HUES6 (cell line): ENCODE measurements around the gene IL4R.
A peak's percentile ranks its signal among the peaks of the same experiment; 100 is the strongest.

Experiments
- H3K27ac ChIP-seq: 2 replicates; pipeline ENCODE4 v1.7.0; 2013; ENCODE audit warnings: low read depth, mild to moderate bottlenecking, low read length, inconsistent platforms
- H3K27me3 ChIP-seq: 2 replicates; pipeline ENCODE4 v1.6.1; 2013; ENCODE audit warnings: low read length; ENCODE audit not compliant: control insufficient read depth, insufficient read depth
- H3K36me3 ChIP-seq: 2 replicates; pipeline ENCODE4 v1.6.1; 2013; ENCODE audit warnings: low read length; ENCODE audit not compliant: control insufficient read depth, insufficient read depth
- H3K4me1 ChIP-seq: 2 replicates; pipeline ENCODE4 v1.6.1; 2013; ENCODE audit warnings: low read length; ENCODE audit not compliant: control insufficient read depth, insufficient read depth
- H3K4me3 ChIP-seq: 2 replicates; pipeline ENCODE4 v1.5.1; 2013; ENCODE audit warnings: low read depth, low read length
- H3K9ac ChIP-seq: one replicate; pipeline ENCODE4 v1.6.1; 2013; ENCODE audit warnings: mild to moderate bottlenecking, low read length
- H3K9me3 ChIP-seq: 2 replicates; pipeline ENCODE4 v1.6.1; 2013; ENCODE audit warnings: low read depth, low read length; ENCODE audit not compliant: control insufficient read depth, insufficient read depth

The IL4R gene

DNA sequence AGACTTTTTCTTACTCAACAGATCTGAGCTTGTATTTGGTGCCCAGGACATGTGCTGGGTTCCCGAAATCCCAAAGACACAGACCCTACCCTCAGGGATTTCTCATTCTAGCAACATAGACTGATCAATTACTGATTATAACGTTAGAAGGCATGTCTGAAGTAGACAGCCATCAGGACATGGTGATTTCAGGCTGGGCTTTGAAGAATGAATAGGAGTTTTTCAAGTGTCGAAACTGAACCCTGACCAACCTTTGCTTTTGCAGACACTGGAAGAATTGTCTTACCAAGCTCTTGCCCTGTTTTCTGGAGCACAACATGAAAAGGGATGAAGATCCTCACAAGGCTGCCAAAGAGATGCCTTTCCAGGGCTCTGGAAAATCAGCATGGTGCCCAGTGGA, 48.2 kb downstream of the IL4R start:
- Histone ChIP-seq H3K36me3 (peaks cover 51% of the 10 kb centered on the region), H3K9me3 (0 out of 2 replicates have a peak, but pooled peaks cover 3% of the 10 kb centered on the region), H3K4me3 (no peak overlapping the region)

DNA sequence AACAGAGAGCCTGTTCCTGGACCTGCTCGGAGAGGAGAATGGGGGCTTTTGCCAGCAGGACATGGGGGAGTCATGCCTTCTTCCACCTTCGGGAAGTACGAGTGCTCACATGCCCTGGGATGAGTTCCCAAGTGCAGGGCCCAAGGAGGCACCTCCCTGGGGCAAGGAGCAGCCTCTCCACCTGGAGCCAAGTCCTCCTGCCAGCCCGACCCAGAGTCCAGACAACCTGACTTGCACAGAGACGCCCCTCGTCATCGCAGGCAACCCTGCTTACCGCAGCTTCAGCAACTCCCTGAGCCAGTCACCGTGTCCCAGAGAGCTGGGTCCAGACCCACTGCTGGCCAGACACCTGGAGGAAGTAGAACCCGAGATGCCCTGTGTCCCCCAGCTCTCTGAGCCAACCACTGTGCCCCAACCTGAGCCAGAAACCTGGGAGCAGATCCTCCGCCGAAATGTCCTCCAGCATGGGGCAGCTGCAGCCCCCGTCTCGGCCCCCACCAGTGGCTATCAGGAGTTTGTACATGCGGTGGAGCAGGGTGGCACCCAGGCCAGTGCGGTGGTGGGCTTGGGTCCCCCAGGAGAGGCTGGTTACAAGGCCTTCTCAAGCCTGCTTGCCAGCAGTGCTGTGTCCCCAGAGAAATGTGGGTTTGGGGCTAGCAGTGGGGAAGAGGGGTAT, 48.9 kb downstream of the IL4R start:
- no peaks in the 10 kb centered on the region for H3K27me3 ChIP-seq
- H3K27ac ChIP-seq = no peak overlapping the region
- H3K36me3 ChIP-seq = peaks cover 50% of the 10 kb centered on the region
- no peak overlapping the region for H3K4me3 ChIP-seq
- H3K4me1 ChIP-seq = peaks cover 8% of the 10 kb centered on the region
- no peak overlapping the region for H3K9ac ChIP-seq
- 0 out of 2 replicates have a peak, but pooled peaks cover 3% of the 10 kb centered on the region for H3K9me3 ChIP-seq

More for the DNA sequence above, 48.2 kb downstream of the IL4R start:
- H3K27me3 ChIP-seq = no peaks in the 10 kb centered on the region
- peaks cover 8% of the 10 kb centered on the region for H3K4me1 ChIP-seq
- no peak overlapping the region for H3K27ac ChIP-seq
- no peak overlapping the region for H3K9ac ChIP-seq

DNA sequence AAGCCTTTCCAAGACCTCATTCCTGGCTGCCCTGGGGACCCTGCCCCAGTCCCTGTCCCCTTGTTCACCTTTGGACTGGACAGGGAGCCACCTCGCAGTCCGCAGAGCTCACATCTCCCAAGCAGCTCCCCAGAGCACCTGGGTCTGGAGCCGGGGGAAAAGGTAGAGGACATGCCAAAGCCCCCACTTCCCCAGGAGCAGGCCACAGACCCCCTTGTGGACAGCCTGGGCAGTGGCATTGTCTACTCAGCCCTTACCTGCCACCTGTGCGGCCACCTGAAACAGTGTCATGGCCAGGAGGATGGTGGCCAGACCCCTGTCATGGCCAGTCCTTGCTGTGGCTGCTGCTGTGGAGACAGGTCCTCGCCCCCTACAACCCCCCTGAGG, 49.5 kb downstream of the IL4R start:
- Histone ChIP-seq H3K36me3 (peaks cover 47% of the 10 kb centered on the region), H3K4me3 (no peak overlapping the region)

DNA sequence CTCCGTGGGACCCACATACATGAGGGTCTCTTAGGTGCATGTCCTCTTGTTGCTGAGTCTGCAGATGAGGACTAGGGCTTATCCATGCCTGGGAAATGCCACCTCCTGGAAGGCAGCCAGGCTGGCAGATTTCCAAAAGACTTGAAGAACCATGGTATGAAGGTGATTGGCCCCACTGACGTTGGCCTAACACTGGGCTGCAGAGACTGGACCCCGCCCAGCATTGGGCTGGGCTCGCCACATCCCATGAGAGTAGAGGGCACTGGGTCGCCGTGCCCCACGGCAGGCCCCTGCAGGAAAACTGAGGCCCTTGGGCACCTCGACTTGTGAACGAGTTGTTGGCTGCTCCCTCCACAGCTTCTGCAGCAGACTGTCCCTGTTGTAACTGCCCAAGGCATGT, 50.0 kb downstream of the IL4R start:
- Histone ChIP-seq H3K4me1 (peaks cover 8% of the 10 kb centered on the region), H3K27ac (no peak overlapping the region), H3K9ac (no peak overlapping the region), H3K36me3 (peaks cover 42% of the 10 kb centered on the region), H3K4me3 (no peak overlapping the region), H3K9me3 (0 out of 2 replicates have a peak, but pooled peaks cover 3% of the 10 kb centered on the region), H3K27me3 (no peaks in the 10 kb centered on the region)

More for the DNA sequence above, 49.5 kb downstream of the IL4R start:
- H3K27me3 ChIP-seq = no peaks in the 10 kb centered on the region
- no peak overlapping the region for H3K27ac ChIP-seq
- H3K9me3 ChIP-seq = 0 out of 2 replicates have a peak, but pooled peaks cover 3% of the 10 kb centered on the region
- no peak overlapping the region for H3K9ac ChIP-seq
- H3K4me1 ChIP-seq = peaks cover 8% of the 10 kb centered on the region

DNA sequence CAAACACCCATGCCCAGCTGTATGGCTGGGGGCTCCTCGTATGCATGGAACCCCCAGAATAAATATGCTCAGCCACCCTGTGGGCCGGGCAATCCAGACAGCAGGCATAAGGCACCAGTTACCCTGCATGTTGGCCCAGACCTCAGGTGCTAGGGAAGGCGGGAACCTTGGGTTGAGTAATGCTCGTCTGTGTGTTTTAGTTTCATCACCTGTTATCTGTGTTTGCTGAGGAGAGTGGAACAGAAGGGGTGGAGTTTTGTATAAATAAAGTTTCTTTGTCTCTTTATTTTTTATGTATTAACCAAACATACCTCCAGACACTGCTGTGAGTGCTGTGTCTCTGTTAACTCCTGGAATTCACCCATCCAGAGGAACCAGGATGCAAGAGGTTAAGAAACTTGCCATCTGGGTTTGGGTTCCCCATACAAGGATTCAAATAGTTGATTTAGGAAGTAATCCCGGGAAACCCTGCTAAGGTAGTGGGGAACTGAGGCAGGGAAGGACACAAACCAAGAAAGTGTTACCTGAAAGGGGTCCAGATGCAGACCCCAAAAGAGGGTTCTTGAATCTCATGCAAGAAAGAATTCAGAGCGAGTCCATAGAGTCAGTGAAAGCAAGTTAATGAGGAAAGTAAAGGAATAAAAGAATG, 50.8 kb downstream of the IL4R start:
- Histone ChIP-seq H3K4me3 (no peak overlapping the region), H3K27ac (no peak overlapping the region), H3K36me3 (peaks cover 34% of the 10 kb centered on the region), H3K9ac (no peak overlapping the region), H3K4me1 (peaks cover 8% of the 10 kb centered on the region), H3K27me3 (no peaks in the 10 kb centered on the region), H3K9me3 (0 out of 2 replicates have a peak, but pooled peaks cover under 1% of the 10 kb centered on the region)

DNA sequence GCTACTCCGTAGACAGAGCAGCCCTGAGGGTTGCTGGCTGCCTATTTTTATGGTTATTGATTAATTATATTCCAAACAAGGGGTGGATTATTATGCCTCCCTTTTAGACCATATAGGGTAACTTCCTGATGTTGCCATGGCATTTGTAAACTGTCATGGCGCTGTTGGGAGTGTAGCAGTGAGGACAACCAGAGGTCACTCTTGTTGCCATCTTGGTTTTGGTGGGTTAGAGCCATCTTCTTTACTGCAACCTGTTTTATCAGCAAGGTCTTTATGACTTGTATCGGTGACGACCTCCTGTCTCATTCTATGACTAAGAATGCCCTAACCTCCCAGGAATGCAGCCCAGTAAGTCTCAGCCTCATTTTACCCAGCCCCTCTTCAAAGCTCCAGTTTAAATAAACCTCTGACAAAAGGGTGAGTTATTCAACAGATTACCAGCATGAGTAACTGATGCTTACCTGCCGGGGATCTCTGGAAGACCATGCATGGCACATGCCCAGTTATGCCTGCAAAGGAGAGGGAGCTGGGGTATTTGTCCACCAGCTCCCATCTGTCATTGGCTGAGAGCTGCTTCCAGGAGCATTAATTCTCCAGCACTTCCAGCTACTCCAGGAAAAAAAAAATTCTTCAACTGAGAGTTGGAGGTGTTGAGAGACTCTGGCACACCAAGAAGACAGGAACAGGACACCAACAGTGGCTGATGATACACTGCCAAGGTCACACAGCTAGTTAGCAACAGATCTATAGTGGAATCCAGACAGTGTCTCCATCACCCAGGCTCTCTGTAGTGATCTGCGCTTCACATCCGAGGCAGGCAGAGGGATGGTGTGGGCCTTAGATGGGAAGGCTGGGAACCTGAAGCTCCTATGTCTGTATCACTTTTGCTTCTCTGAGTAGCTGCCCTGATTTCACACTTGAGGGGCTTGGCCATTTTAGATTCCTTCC, 51.6 kb downstream of the IL4R start:
- Histone ChIP-seq H3K4me1 (peaks cover 8% of the 10 kb centered on the region), H3K36me3 (peaks cover 29% of the 10 kb centered on the region), H3K9ac (no peak overlapping the region), H3K27me3 (no peaks in the 10 kb centered on the region), H3K27ac (0 out of 2 replicates have a peak overlapping the region, but pooled peaks have one; percentile 2), H3K4me3 (no peak overlapping the region), H3K9me3 (no peaks in the 10 kb centered on the region)

DNA sequence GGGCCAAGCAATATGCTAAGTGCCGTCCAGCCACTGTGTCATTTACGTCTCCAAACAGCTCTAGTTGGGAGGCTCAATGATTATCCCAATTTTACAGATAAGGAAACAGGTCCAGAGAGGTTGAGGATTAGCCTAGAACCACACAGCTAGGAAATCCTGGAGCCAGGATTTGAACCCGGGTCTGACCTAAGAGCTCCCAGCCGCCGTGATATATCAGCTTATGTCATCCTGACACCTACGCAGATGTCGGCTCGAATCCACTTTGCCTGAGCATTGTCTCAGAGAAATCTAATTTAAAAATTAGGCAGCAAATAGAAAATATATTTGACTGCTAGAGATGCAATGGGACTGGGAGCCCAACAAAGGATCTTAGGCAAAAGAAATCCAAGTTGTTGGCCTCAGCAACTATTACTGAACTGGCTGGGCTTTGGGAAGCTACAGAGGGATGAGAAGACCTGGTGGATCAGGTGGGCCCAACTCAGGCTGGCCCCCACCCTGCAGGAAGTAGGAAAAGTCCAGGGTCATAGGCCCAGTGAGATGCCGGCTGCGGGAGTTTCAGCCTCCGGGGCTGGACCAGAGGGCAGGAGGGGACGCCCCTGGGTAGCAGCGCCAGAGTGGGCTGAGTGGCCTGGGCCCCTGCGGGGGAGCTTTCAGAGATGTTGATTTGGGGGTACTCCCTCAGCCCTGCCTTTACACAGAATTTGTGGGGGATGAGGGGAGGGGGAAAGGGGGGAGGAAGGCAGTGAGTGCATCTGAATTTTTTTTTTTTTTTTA, 53.1 kb downstream of the IL4R start:
- no peak overlapping the region for H3K4me3 ChIP-seq
- H3K27ac ChIP-seq = no peak overlapping the region
- H3K27me3 ChIP-seq = no peaks in the 10 kb centered on the region
- H3K36me3 ChIP-seq = peaks cover 21% of the 10 kb centered on the region
- H3K9me3 ChIP-seq = no peaks in the 10 kb centered on the region
- peaks cover 8% of the 10 kb centered on the region for H3K4me1 ChIP-seq
- no peak overlapping the region for H3K9ac ChIP-seq

DNA sequence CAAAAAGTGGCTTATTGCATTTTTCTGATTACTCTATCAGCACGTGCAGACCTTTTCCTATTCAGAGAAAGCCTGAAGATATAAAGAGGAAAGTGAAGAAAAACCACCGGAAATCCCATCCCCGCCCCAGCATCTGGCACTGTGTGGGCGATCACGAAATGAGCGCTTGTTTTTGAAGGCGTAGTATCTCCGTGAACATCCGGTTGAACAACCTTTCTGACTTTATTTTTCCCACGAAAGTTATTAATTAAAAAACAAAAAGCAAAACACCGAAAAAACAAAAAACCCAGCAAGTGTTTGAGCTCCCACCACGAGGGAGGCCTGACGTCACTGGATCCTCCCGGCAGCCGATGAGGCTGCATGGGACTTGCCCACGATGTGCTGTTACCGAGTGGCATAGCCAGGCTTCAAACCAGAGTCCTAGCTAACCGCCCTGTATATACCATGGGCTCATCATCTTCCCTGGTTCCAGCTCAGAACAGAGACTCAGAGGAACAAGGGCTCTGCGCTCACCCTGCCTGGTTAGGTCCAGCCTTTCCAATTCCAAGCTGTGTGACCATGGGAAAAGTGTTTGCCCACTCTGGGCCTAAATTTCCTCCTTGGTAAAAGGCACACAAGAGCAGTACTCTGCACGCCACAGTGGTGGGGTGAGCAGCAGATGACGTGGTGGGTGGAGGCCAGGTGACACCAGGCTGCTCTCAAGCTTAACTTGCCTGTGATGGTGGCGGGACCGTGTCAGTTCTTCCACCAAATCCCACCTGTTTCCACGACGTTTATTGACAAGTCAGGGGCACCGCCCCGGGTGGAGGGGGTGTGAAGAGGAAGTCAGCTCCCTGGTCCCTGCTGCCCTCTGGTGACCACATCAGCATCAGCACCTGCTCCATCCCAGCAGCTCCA, 53.9 kb downstream of the IL4R start:
- no peaks in the 10 kb centered on the region for H3K27me3 ChIP-seq
- no peak overlapping the region for H3K27ac ChIP-seq
- peaks cover 13% of the 10 kb centered on the region for H3K36me3 ChIP-seq
- H3K4me3 ChIP-seq = no peak overlapping the region
- no peak overlapping the region for H3K9ac ChIP-seq
- H3K4me1 ChIP-seq = peaks cover 8% of the 10 kb centered on the region
- no peaks in the 10 kb centered on the region for H3K9me3 ChIP-seq

DNA sequence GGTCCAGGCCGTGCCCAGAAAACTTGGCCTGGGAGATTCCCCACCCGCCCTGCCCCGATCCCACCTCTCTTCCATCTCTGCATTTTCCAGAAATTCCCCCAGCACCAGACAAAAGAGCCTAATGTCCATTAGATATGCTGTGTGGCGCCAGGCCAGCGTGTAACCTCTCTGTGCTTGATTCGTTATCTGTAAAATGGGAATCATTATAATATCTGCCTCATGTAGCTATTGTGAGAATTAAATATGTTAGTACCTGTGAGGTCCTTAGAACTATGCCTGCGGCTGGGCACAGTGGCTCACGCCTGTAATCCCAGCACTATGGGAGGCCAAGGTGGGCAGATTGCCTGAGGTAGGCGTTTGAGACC, 54.6 kb downstream of the IL4R start:
- no peaks in the 10 kb centered on the region for H3K27me3 ChIP-seq
- peaks cover 8% of the 10 kb centered on the region for H3K36me3 ChIP-seq
- no peak overlapping the region for H3K9ac ChIP-seq
- no peak overlapping the region for H3K4me3 ChIP-seq
- no peaks in the 10 kb centered on the region for H3K9me3 ChIP-seq
- H3K4me1 ChIP-seq = peaks cover 8% of the 10 kb centered on the region
- no peak overlapping the region for H3K27ac ChIP-seq

DNA sequence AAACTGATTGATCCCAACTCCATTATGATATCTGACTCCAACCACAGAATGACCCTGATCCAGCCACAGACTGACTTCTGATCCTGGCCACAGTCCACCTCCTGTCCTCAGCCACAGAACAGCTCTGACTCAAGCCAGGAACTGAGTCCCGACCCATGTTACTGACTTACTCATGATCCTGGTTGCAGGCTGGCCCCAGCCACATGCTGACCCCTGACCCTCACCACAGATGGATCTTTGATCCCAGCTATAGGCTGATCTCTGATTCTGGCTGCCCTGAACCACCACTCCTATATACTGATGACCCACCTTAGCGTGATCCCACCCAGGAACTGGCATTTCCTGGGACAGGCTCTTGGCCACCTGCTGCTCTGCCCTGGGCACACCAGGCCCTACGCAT, 56.0 kb downstream of the IL4R start:
- peaks cover 11% of the 10 kb centered on the region for H3K4me1 ChIP-seq
- no peaks in the 10 kb centered on the region for H3K27me3 ChIP-seq
- H3K4me3 ChIP-seq = no peak overlapping the region
- H3K9ac ChIP-seq = no peak overlapping the region
- no peaks in the 10 kb centered on the region for H3K9me3 ChIP-seq
- H3K36me3 ChIP-seq = no peaks in the 10 kb centered on the region
- H3K27ac ChIP-seq = no peak overlapping the region
